Astrocyte (in vitro differentiated cells and primary cell): ENCODE measurements around the gene SPG21.

Experiments
- EZH2 ChIP-seq: IDR thresholded peaks from 2 replicates; pipeline ENCODE4 v1.6.1; 2012; ENCODE audit warnings: mild to moderate bottlenecking, low read length, inconsistent platforms; ENCODE audit not compliant: insufficient read depth
- TF ChIP-seq, protein P1 (sequence below): IDR thresholded peaks from 2 replicates; pipeline ENCODE4 v1.5.1; 2011; ENCODE audit warnings: low read depth, mild to moderate bottlenecking, inconsistent platforms, low read length, moderate library complexity; ENCODE audit not compliant: insufficient read depth

DNA sequence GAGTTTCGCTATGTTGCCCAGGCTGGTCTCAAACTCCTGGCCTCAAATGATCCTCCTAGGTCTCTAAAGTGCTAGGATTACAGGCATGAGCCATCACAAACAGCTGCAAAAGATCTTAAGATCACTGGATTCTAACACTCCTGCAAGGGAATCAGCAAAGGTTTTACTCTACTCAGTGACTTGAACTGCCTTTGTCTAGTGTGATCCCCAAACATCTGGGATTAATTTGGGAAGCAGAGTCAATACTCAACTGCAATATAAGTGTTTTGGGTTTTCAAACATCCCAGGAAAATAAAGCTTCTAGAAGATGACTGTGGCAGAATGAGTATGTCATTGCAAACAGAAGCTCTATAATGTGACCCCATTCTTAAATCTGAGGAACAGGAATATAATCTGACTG lies 7.2 kb downstream of the SPG21 start:
- TF ChIP-seq, protein P1, sequence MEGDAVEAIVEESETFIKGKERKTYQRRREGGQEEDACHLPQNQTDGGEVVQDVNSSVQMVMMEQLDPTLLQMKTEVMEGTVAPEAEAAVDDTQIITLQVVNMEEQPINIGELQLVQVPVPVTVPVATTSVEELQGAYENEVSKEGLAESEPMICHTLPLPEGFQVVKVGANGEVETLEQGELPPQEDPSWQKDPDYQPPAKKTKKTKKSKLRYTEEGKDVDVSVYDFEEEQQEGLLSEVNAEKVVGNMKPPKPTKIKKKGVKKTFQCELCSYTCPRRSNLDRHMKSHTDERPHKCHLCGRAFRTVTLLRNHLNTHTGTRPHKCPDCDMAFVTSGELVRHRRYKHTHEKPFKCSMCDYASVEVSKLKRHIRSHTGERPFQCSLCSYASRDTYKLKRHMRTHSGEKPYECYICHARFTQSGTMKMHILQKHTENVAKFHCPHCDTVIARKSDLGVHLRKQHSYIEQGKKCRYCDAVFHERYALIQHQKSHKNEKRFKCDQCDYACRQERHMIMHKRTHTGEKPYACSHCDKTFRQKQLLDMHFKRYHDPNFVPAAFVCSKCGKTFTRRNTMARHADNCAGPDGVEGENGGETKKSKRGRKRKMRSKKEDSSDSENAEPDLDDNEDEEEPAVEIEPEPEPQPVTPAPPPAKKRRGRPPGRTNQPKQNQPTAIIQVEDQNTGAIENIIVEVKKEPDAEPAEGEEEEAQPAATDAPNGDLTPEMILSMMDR, result no peak
- no peak for TF ChIP-seq EZH2
